Heart left ventricle (tissue), 13 donors: Measurements from ENCODE around the gene CETP.

Source experiments
- POLR2A ChIP-seq, 2 donors: fragments of 450-650 bp; IDR thresholded peaks; one replicate each; pipeline ENCODE4 v1.6.1; 2017; ENCODE audit warnings: antibody characterized with exemption in 2 of 2, mild to moderate bottlenecking in 2 of 2, moderate library complexity in 2 of 2
- TF ChIP-seq, protein P1 (sequence below), 12 donors: fragments of 200-600 bp; sonication (generic) in 4 of 12; IDR thresholded peaks; one replicate each; pipeline versions ENCODE4 v1.5.0 to v1.8.0; 2018 to 2022; ENCODE audit warnings: antibody characterized with exemption in 12 of 12, mild to moderate bottlenecking in 5 of 12
- donor health status: ischemic (EF 13 %, LVEDD 7.1; RV severe dilation, severe dysfunction).
- donor health status: DM: no; HTN: yes; CAD: no.
- donor health status: DM: no; HTN: no; CAD: no.
- donor health status: ischemic (EF 25% LVEDD 6.9; RV normal size, moderate dysfunction).
- donor health status: ischemic (EF 25% LVEDD 5.7; RV mildly dilated, moderate dysfunction).
- donor health status: ischemic (EF 35%, LVEDD 5.7; RV mildly dilated, moderate dysfunction).
- donor health status: nonischemic (EF 11% LVEDD 7.7; RV severe dilation, severe dysfunction).
- donor health status: DM: yes; HTN: yes; CAD: no.
- donor health status: PGD.
- donor health status: ischemic (EF 29% LVEDD 5.4; RV normal size, mild dysfunction).
- donor health status: nonischemic (EF 23%, LVEDD 6.1; RV moderate dilation, normal function).

DNA sequence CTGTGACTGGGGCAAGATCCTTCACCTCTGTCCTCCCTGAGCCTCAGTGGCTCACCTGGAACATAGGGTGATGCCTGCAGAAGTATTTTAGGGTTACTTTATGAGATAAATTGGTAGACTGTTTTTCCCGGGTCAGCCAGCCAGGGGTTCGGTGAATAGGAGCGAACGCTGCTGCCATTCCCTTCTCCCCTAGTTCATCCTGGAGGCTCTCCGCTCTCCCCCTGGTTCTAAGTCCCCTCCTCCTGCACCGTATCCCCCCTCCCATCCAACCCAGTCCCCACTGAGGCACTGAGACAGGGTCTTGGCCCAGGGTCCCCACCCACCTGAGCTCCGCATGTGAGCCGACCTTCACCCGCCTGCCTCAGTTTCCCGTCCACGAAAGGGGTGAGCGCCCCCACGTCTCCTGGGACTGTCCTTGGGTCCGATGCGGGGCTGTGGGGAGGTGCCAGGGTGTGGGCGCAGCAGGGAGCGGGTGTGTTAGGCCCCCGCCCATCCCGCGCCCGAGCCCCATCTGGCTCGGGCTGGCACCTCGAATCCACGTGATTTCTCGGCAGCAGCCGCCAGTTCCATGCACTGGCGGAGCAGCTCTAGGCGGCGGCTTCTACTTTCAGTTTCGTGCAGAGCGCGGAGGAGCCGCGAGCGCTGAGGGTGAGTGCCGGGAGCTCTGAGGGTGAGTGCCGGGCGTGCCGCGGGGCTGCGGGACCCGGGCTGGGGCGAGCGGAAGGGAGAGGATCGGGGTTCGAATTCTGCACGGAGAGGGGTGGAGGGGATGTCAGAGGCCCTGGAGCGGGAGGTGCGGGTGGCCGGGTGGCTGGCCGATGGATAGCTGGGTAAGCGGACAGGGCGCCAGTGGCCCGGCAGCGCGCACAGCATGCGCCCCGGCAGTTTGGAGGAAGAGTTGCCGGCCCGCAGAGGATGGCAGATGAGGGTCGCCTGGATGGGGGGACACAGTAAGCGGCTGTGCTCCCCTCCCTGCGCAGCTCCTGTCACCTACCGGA, 27.5 kb downstream of the CETP start, which contains the start of gene NLRC5:
- TF ChIP-seq, protein P1, sequence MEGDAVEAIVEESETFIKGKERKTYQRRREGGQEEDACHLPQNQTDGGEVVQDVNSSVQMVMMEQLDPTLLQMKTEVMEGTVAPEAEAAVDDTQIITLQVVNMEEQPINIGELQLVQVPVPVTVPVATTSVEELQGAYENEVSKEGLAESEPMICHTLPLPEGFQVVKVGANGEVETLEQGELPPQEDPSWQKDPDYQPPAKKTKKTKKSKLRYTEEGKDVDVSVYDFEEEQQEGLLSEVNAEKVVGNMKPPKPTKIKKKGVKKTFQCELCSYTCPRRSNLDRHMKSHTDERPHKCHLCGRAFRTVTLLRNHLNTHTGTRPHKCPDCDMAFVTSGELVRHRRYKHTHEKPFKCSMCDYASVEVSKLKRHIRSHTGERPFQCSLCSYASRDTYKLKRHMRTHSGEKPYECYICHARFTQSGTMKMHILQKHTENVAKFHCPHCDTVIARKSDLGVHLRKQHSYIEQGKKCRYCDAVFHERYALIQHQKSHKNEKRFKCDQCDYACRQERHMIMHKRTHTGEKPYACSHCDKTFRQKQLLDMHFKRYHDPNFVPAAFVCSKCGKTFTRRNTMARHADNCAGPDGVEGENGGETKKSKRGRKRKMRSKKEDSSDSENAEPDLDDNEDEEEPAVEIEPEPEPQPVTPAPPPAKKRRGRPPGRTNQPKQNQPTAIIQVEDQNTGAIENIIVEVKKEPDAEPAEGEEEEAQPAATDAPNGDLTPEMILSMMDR (IDR thresholded peaks at IDR 0.05) = peak in 2 of 12 donors; percentile 2 to 7
- peak in 1 of 2 donors; percentile 84 for TF ChIP-seq POLR2A (IDR thresholded peaks at IDR 0.05)
